GM12872 (cell line): ENCODE measurements around the gene TSR3.

Experiments
- TF ChIP-seq, protein P1 (sequence below): IDR thresholded peaks from 3 replicates; pipeline ENCODE4 v1.5.1; 2011; ENCODE audit warnings: low read depth, mild to moderate bottlenecking, low read length, moderate library complexity; ENCODE audit not compliant: insufficient read depth

TSR3 gene

DNA sequence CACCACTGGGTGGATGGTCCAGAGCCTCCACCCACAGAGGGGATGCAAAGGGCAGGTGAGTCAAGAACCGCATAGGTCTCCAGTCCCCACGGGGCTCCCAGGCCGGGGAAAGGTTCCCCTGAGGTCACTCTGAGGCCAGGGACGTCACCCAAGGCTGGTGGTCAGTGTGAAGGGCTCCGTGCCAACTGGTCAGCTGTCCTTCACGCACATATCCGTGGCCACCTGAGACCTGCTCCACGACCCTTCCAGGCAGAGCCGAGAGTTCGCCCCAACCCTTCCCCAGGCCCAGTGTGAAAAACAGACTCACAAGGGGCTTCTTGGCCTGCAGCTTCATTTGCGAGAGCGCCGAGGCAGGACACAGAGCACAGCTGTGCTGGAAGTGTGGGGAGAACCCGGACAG, 2.8 kb downstream of the TSR3 start:
- TF ChIP-seq, protein P1, sequence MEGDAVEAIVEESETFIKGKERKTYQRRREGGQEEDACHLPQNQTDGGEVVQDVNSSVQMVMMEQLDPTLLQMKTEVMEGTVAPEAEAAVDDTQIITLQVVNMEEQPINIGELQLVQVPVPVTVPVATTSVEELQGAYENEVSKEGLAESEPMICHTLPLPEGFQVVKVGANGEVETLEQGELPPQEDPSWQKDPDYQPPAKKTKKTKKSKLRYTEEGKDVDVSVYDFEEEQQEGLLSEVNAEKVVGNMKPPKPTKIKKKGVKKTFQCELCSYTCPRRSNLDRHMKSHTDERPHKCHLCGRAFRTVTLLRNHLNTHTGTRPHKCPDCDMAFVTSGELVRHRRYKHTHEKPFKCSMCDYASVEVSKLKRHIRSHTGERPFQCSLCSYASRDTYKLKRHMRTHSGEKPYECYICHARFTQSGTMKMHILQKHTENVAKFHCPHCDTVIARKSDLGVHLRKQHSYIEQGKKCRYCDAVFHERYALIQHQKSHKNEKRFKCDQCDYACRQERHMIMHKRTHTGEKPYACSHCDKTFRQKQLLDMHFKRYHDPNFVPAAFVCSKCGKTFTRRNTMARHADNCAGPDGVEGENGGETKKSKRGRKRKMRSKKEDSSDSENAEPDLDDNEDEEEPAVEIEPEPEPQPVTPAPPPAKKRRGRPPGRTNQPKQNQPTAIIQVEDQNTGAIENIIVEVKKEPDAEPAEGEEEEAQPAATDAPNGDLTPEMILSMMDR = no peak

DNA sequence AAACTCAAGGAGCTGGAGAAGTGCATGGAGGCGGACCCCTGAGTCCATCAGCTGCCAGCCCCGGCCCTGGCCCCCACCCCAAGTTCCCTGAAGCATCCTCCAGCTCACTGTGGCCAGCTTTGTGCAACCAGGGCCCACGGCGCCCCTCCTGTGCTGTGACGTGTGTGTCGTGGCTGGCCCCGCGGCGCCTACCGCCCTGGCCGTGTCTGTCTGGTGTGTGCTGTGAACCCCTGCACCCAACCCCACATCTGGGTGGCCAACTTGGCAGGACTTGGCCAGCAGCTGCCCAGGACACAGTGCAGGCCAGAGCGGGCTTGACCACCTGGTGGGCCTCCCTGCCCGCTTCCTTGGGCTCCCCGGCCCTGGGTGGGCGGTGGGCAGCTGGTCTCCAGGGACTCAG, 3.2 kb downstream of the TSR3 start:
- TF ChIP-seq, protein P1 = no peak

DNA sequence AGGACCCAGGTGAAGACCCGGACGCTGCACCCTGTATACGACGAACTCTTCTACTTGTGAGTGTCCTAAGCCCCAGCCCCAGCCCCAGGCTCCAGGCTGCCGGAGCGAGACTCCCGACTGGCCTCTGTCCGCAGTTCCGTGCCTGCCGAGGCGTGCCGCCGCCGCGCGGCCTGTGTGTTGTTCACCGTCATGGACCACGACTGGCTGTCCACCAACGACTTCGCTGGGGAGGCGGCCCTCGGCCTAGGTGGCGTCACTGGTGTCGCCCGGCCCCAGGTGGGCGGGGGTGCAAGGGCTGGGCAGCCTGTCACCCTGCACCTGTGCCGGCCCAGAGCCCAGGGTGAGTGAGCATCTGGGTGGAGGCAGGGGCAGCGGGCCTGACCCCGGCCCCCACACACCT, 3.7 kb downstream of the TSR3 start:
- TF ChIP-seq, protein P1 = no peak

DNA sequence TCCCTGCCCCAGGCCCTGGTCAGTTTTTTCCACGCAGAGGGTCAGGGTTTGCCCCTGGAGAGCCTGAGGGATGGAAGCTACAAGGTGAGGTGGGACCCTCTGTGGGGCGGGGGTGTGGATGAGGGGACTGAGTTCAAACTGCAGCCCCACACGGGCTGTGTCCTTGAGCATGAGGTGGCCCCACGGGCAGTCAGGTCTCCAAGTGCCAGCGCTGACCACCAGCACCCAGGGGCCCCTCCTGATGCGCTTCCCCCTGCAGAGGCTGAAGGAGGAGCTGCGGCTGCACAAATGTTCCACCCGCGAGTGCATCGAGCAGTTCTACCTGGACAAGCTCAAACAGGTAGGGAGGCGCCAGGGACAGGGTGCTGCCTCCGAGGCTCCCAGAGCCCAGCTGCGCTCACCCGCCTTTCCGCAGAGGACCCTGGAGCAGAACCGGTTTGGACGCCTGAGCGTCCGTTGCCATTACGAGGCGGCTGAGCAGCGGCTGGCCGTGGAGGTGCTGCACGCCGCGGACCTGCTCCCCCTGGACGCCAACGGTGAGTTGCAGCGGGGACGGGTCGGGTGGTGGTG, 4.3 kb downstream of the TSR3 start:
- TF ChIP-seq, protein P1 = no peak

DNA sequence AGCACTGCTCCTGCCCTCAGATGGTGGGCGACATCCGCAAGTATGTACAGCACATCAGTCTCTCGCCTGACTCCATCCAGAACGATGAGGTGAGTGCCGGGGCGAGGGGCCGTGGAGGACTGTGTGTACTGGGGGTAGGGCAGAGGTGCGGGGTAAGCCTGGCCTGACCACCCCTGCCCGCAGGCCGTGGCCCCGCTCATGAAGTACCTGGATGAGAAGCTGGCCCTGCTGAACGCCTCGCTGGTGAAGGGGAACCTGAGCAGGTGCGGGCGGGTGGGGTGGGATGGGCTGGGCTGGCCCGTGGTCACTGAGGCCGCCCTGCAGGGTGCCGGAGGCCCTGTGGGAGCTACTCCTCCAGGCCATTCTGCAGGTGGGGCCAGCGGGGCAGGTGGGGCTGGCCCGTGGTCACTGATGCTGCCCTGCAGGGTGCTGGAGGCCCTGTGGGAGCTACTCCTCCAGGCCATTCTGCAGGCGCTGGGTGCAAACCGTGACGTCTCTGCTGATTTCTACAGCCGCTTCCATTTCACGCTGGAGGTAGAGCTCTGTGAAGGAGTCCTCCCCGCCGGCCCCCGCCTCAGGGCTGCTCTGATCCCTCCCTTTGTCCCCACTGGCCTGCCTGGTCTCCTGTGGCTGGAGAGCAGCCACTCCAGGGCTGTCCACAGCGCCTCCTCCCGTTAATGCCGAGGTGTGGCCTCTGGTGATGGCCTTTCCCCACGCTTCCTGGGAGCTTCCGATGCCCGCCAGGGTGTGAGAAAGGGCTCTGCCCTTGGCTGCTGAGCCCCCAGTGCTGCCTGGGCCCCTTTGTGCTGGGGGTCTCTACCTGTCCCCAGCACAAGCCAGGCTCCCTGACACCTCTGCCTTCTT, 5.0 kb downstream of the TSR3 start:
- TF ChIP-seq, protein P1 = no peak

- TF ChIP-seq, protein P1 = no peak
Observed at GRCh38 chr16:1345651-1346421, 5.8 kb downstream of the TSR3 start.

DNA sequence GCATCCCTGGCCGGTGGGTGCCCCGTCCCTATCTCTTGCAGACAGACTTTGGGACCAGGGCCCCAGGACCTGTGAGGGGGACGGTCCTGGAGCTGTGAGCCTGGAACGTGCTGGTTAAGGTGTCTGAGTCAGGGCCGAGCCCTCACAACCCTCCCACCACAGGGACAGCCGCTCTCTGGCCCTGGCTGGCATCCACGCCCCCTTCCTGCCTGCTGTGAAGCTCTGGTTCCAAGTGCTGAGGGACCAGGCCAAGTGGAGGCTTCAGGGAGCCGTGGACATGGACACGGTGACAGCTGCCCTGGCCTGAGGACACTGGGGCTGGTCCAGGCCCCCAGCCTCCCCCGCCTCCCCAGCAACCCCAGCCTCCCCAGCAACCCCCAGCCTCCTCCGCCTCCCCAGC, 6.6 kb downstream of the TSR3 start:
- TF ChIP-seq, protein P1 = no peak
